Measurements from ENCODE around the gene BPI. TPM values are rescaled to one million over a fixed set of nuclear protein-coding genes. Genes with fewer than 3 reads are reported as not detected.

BPI gene
- total RNA-seq, 1 donor from 2014 or later = not detected

DNA sequence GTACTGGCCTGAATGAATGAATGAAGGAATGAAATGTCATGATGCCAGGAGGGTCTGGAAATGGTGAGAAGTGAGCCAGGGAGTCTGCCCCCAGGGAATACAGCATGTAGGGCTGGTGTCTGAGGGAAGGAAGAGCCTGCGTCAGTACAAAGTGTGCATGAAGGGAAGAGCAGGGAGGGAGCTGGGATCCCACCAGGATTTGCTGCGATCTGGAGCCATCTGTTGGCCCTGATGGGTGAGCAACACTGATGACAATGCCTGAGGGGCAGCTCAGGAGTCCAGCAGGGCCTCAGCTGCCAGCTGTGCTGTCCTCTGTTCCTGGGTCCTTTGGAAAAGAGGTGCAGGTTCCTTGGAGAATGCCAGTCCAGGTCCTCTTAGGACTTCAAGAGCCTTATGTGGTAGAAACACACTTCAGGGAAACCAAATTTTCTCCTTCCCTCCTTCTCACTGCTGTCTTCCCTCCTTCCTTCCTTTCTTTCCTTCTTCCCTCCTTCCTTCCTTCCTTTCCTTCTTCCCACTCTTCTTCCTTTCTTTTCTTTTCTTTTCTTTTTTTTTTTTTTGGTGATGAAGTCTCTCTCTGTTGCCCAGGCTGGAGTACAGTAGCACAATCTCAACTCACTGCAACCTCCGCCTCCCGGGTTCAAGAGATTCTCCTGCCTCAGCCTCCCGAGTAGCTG is 11.5 kb downstream of the BPI start:
- Histone ChIP-seq H3K4me3 (ENCODE audit: low read depth, low read length) (no peak overlapping the region), H3K27me3 (ENCODE audit: control insufficient read depth, insufficient read depth, low read length) (peaks cover 11% of the 10 kb centered on the region), H3K36me3 (ENCODE audit: control insufficient read depth, insufficient read depth, low read length) (no peaks in the 10 kb centered on the region)
- TF ChIP-seq, protein P1, sequence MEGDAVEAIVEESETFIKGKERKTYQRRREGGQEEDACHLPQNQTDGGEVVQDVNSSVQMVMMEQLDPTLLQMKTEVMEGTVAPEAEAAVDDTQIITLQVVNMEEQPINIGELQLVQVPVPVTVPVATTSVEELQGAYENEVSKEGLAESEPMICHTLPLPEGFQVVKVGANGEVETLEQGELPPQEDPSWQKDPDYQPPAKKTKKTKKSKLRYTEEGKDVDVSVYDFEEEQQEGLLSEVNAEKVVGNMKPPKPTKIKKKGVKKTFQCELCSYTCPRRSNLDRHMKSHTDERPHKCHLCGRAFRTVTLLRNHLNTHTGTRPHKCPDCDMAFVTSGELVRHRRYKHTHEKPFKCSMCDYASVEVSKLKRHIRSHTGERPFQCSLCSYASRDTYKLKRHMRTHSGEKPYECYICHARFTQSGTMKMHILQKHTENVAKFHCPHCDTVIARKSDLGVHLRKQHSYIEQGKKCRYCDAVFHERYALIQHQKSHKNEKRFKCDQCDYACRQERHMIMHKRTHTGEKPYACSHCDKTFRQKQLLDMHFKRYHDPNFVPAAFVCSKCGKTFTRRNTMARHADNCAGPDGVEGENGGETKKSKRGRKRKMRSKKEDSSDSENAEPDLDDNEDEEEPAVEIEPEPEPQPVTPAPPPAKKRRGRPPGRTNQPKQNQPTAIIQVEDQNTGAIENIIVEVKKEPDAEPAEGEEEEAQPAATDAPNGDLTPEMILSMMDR (IDR thresholded peaks at IDR 0.05; ENCODE audit: insufficient read depth, low read length, poor library complexity, severe bottlenecking) = peak; percentile 7
- DNase-seq (ENCODE audit: low read depth) = no peak

DNA sequence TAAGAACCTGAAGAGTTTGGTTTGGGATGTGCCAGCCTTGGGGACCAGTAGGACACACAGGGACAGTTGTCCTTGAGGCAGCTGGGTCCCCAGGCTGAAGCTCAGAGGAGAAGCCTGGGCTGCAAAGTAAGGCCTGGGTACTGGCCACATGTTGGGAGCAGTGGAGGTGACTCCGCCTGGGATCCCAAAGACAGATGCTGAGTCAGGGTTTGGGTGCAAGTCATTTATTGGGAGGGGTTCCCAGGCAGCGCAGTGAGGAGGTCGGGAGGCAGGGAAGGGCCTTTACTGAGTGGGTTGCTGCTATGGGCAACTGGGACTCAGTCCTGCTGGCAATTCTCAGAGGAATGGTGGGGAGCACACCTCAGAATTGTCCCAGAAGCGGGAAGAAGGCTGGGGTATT is 12.4 kb downstream of the BPI start:
- TF ChIP-seq, protein P1 (IDR thresholded peaks at IDR 0.05; ENCODE audit: insufficient read depth, low read length, poor library complexity, severe bottlenecking) = no peak
- H3K36me3 ChIP-seq (ENCODE audit: control insufficient read depth, insufficient read depth, low read length) = no peaks in the 10 kb centered on the region
- no peak overlapping the region for H3K4me3 ChIP-seq (ENCODE audit: low read depth, low read length)
- peaks cover 10% of the 10 kb centered on the region for H3K27me3 ChIP-seq (ENCODE audit: control insufficient read depth, insufficient read depth, low read length)
- DNase-seq (ENCODE audit: low read depth) = no peak

DNA sequence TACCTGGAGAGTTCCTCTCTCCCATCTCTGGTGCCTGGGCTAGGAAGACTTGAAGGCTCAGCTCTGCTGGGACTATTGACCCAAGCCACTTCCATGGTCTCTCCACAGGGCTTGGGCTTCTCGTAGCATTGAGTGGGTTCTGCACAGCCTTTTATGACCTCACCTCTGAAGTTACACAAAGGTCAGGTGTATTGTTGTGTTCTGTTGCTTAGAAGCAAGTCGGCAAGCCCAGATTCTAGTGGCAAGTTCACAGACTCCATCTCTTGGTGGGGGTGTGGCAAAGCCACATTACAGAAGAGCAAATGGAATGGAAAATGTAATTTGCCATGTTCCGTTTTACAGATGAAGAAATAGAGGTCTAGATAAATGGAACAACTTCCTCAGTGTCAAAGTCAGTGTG is 13.5 kb downstream of the BPI start:
- H3K27me3 ChIP-seq (ENCODE audit: control insufficient read depth, insufficient read depth, low read length) = peaks cover 10% of the 10 kb centered on the region
- no peak overlapping the region for H3K4me3 ChIP-seq (ENCODE audit: low read depth, low read length)
- no peak for DNase-seq (ENCODE audit: low read depth)
- TF ChIP-seq, protein P1 (IDR thresholded peaks at IDR 0.05; ENCODE audit: insufficient read depth, low read length, poor library complexity, severe bottlenecking) = no peak
- no peaks in the 10 kb centered on the region for H3K36me3 ChIP-seq (ENCODE audit: control insufficient read depth, insufficient read depth, low read length)

DNA sequence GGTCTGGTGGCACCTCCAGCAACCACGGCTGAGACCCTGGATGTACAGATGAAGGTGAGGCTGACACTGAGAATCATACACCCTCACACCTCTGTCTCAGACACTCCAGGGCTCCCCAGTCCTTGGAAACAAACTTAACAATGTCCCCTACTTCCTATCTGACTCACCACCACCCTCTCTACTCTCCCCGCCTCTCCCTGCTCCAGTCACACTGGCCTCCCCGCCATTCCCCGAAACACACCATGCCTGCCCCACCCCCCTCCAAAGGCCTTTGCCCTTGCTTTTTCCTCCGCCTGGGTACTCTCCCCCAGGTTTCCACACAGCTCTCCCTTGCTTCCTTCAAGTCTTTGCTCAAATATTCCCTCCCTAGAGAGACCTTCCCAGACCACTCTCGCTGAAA is 16.3 kb downstream of the BPI start:
- Histone ChIP-seq H3K4me3 (ENCODE audit: low read depth, low read length) (no peak overlapping the region), H3K36me3 (ENCODE audit: control insufficient read depth, insufficient read depth, low read length) (no peaks in the 10 kb centered on the region), H3K27me3 (ENCODE audit: control insufficient read depth, insufficient read depth, low read length) (peaks cover 14% of the 10 kb centered on the region)
- no peak for DNase-seq (ENCODE audit: low read depth)
- TF ChIP-seq, protein P1 (IDR thresholded peaks at IDR 0.05; ENCODE audit: insufficient read depth, low read length, poor library complexity, severe bottlenecking) = no peak

DNA sequence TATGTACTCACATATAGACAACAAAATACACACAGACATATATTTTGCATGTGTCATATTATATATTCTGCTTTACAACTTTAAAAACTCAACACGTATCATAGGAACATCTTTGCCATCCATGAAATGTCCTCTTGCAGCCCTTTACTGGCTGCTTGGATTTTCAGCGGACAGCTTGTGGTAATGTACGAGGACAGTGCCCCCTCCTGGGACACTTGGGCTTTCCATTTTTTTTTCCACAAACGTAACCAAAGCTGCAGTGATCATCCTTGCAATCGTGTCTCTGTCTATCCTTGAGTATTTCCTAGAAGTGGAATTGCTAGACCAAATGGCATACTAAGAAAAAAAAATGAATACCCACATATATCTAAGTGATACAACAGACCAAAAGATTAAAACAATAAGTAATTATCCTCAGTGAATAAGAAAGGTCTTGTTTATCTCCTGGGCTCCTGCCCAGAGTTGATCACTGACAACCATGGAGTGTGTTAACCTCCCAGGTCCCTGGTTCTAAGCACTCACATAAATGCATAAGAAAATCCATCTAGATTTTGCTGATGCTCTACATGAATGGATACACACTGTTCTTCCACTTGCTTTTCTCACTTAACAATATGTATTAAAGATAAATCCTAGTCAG is 18.1 kb downstream of the BPI start:
- H3K27me3 ChIP-seq (ENCODE audit: control insufficient read depth, insufficient read depth, low read length) = peaks cover 14% of the 10 kb centered on the region
- H3K4me3 ChIP-seq (ENCODE audit: low read depth, low read length) = no peak overlapping the region

More for the DNA sequence above, 18.1 kb downstream of the BPI start:
- DNase-seq (ENCODE audit: low read depth) = no peak
- no peaks in the 10 kb centered on the region for H3K36me3 ChIP-seq (ENCODE audit: control insufficient read depth, insufficient read depth, low read length)
- TF ChIP-seq, protein P1 (IDR thresholded peaks at IDR 0.05; ENCODE audit: insufficient read depth, low read length, poor library complexity, severe bottlenecking) = peak; percentile 64

Measured in kidney epithelial cell (primary cell).